GM12801 (cell line): Measurements from ENCODE around the gene FAM171A1.

Source experiments
- TF ChIP-seq, protein P1 (sequence below): IDR thresholded peaks from one replicate; pipeline ENCODE4 v1.5.1; 2011; ENCODE audit warnings: control low read depth; ENCODE audit not compliant: insufficient read length; ENCODE audit errors: extremely low read depth

The FAM171A1 gene

DNA sequence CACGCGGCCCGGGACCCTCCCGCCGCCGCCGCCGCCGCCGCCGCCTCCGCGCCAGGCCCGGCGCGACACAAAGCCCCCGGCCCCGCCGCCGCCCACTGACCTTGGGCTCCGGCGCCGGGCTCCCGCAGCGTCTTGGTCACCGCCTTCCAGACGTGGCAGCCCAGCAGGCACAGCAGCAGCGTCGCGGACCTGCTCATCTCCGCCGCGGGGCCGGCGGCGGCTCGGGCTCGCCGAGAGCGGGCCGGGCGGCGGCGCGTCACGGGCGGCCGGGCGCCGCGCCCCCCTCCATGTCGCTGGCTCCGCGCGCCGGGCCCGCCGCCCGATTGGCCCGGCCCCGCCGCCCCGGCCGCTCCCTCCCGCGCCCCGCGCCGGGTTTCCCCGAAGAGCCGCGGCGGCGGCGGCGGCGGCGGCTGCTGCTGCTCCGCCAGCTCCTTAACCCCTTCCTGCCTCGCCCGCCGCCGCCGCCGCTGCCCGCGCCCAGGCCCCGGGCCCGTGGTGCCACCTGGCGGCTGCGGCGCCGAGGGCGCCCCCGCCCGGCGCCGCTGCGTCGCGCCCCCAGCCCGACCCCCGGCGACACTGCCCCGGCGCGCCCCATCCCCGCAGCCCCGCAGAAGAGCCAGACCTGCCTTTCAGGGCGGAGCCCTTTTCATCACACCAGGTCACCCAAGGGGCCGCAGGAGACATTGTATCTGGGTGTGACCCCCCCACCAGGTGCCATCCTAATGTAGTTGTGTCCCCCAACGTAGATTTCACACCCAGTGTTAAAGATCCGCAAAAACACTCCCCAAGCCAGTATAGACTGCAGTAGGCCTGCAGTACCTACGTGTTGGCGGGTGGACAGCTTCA, at the start of gene FAM171A1:
TSS of gene FAM171A1 (minus strand) at position 434 of the 846 bp plus-strand sequence. CDS start at position 197, 237 bp downstream.
- TF ChIP-seq, protein P1, sequence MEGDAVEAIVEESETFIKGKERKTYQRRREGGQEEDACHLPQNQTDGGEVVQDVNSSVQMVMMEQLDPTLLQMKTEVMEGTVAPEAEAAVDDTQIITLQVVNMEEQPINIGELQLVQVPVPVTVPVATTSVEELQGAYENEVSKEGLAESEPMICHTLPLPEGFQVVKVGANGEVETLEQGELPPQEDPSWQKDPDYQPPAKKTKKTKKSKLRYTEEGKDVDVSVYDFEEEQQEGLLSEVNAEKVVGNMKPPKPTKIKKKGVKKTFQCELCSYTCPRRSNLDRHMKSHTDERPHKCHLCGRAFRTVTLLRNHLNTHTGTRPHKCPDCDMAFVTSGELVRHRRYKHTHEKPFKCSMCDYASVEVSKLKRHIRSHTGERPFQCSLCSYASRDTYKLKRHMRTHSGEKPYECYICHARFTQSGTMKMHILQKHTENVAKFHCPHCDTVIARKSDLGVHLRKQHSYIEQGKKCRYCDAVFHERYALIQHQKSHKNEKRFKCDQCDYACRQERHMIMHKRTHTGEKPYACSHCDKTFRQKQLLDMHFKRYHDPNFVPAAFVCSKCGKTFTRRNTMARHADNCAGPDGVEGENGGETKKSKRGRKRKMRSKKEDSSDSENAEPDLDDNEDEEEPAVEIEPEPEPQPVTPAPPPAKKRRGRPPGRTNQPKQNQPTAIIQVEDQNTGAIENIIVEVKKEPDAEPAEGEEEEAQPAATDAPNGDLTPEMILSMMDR: no peak

- TF ChIP-seq, protein P1: no peak
Measured at GRCh38 chr10:15420858-15421257, 49.8 kb upstream of the FAM171A1 start.

GRCh38 chr10:15419279-15419874, 48.3 kb upstream of the FAM171A1 start:
- TF ChIP-seq, protein P1: no peak

- TF ChIP-seq, protein P1: no peak
Measured at GRCh38 chr10:15416034-15416433, 44.9 kb upstream of the FAM171A1 start.

DNA sequence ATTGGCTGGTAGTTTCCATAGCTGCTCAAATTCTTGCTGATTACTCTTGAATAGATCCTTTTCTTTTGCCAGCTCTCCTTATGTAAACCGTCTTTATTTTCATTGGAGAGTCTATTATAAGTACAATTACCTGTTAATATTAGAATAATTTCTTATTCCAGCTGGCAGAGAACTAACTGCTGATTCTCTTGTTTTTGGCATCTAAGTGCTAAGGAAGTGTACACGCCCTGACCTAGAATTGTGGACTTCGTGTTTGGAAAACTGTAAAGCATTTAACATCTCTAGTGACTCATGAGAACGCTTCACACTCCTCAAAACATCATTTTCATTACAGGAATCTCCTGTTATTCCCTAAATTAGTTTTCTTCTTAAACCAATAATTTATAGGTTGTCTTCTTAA, 39.9 kb upstream of the FAM171A1 start:
- TF ChIP-seq, protein P1: no peak

- TF ChIP-seq, protein P1: no peak
Measured at GRCh38 chr10:15408557-15408956, 37.5 kb upstream of the FAM171A1 start.

GRCh38 chr10:15405319-15405718, 34.2 kb upstream of the FAM171A1 start:
- TF ChIP-seq, protein P1: no peak
